HG02885 (cell line): Measurements from ENCODE around the gene TAS1R1.

Experiments used
- ATAC-seq: cut with Tn5 transposase; IDR thresholded peaks from one replicate; pipeline ENCODE4 v1.9.1; 2021; ENCODE audit warnings: mild to moderate bottlenecking; ENCODE audit not compliant: unreplicated experiment, poor library complexity

Gene TAS1R1

GRCh38 chr1:6627031-6627430, 71.9 kb downstream of the TAS1R1 start:
- ATAC-seq = no peak

GRCh38 chr1:6627841-6628545, 72.9 kb downstream of the TAS1R1 start:
- ATAC-seq = no peak

- ATAC-seq = no peak
Observed at GRCh38 chr1:6628971-6629479, 73.9 kb downstream of the TAS1R1 start.
